Measurements from ENCODE around the gene F2RL2.

GRCh38 chr5:76649140-76649539 lies 25.9 kb upstream of the F2RL2 start:
- TF ChIP-seq CTCF (IDR thresholded peaks at IDR 0.05) = no peak
- no peak for TF ChIP-seq EZH2phosphoT487 (IDR thresholded peaks at IDR 0.05)
- no peak for TF ChIP-seq EZH2 (IDR thresholded peaks at IDR 0.05)

Measured in neural progenitor cell (in vitro differentiated cells).